GM12801 (cell line): ENCODE data around the gene ARFRP1.

ENCODE experiments used
- TF ChIP-seq, protein P1 (sequence below): IDR thresholded peaks from one replicate; pipeline ENCODE4 v1.5.1; 2011; ENCODE audit warnings: control low read depth; ENCODE audit not compliant: insufficient read length; ENCODE audit errors: extremely low read depth

Gene ARFRP1

DNA sequence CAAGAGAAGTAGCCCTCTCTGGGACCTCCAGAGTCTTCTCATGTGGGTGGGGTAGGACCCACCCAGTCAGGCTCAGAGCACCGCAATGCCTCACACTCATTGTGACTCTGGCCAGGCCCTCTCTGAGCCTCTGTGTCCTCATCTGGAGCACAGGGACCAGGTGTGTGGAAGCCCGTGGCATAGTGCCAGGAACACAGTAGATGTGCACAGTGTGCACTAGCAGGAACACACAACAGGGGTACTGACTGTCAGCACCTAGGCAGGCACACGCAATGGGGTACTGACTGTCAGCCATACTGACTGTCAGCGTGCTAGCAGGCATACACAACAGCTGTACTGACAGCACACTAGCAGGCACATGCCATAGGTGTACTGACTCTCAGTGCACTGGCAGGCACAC lies 52.5 kb downstream of the ARFRP1 start:
- TF ChIP-seq, protein P1, sequence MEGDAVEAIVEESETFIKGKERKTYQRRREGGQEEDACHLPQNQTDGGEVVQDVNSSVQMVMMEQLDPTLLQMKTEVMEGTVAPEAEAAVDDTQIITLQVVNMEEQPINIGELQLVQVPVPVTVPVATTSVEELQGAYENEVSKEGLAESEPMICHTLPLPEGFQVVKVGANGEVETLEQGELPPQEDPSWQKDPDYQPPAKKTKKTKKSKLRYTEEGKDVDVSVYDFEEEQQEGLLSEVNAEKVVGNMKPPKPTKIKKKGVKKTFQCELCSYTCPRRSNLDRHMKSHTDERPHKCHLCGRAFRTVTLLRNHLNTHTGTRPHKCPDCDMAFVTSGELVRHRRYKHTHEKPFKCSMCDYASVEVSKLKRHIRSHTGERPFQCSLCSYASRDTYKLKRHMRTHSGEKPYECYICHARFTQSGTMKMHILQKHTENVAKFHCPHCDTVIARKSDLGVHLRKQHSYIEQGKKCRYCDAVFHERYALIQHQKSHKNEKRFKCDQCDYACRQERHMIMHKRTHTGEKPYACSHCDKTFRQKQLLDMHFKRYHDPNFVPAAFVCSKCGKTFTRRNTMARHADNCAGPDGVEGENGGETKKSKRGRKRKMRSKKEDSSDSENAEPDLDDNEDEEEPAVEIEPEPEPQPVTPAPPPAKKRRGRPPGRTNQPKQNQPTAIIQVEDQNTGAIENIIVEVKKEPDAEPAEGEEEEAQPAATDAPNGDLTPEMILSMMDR, result no peak

DNA sequence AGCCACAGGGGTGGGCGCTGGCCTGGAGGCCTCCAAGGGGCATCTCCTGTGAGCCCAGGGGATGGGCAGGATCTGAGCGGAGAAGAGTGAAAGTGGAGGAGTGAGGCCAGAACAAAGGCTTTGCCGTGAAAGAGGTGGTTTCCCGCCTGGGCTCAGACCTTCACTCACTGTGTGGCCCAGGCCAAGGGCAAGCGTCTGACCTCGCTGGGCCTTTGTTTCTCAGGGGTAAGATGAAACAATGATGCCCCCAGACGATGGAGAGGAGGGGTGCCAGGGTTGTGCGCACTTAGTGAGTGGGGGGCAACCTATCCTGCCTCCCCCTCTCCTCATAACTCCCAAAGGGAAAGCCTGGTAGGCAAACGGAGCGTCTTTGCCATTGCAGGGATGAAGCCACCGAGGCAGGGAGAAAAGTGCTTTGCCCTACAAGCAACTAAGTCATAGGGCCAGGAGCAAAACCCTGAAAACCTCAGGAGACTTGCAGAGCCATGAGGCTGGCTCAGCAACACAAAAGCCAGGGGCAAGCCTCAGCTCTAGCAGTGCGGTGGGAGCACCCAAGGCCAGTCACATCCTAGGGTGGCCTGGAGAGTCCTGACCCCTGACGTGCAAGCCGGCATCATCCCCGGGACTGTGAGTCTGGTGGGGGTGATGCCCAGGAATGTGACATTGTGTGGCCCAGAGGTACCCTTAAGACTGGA lies 53.7 kb downstream of the ARFRP1 start:
- TF ChIP-seq, protein P1, result no peak

DNA sequence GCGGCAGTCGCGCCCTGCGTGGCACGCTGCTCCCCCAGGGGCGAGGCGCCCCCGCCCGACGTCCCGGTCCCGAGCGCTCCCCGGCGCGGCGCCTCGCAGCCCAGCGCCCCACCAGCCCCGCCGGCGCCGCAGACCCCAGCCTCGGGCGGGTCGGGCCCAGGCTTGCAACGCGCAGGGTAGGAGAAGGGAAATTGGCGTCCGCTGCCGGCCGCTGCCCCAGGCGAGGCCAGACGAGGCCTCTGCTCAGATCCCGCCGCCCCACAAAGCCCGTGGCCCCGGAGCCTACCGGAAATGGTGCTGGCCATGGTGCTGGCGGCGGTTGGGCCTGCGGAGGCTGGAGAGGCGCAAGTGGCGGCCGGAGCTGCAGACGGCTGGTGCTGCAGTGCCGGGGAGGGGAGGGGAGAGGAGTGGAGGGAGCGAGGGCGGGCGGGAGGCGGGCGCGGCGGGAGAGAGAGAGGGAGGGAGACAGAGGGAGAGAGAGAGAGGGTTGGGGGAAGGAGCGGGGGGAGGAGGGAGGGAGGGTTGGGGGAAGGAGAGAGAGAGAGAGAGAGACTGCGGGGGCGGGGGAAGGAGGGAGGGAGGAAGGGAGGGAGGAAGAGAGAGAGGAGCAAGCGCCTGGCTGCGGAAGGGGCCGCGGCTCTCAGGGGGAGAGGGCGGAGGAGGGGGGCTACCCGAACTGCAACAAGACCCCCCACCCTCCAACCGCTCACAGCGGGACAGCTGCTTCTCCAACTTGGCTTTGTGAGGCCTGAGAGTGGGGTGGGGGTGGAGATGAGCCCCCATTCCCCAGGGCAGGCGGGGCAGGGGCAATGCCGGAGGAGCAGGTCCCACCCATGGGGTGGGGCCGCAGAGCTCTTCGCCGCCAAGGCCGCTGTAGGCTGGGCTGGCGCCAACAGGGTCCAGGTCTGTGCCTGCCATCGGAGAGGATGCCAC lies 54.5 kb downstream of the ARFRP1 start, which contains the start of gene STMN3:
Gene STMN3, minus strand, starts transcription at position 384 of the 933 bp plus-strand sequence. Its CDS starts 79 bp downstream, at position 305.
- TF ChIP-seq, protein P1, result no peak

DNA sequence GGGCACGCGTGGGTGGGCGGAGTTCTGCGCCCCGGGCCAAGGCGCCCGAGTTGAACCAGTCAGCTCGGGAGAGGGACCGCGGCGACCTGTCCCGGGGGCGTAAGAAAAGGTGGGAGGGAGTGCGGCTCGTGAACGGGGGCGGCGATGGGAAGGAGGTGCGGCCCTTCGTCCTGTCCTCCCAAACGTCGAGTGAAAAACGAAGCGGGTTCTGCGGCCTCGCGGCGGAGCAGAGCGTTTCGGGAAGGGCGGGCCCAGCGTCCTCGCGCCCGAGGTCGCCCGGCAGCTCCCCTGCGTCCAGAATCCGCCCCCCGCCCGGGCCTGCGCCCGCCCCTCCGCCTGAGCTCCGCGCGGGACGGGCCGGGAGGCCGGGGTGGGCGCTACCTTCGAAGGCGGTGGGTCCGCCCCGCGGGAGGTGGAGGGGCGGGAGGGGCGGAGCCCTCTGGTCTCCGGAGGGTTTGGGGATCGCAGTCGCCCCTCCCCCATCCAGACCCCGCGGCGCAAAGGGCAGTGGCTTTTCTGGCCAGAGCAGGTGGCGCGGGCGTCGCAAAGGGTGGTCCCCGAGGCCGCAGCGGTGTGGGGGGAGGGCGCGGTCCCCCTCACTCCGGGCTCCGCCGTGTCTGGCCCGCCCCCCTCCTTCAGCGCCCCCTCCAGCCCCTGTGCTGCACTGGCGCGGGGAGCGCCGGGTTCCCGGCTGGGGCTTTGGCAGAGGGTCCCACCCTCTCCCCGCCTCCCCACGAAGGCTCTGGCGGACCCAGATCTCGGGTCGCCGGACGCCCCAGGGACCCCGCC lies 55.4 kb downstream of the ARFRP1 start:
- TF ChIP-seq, protein P1, result no peak

DNA sequence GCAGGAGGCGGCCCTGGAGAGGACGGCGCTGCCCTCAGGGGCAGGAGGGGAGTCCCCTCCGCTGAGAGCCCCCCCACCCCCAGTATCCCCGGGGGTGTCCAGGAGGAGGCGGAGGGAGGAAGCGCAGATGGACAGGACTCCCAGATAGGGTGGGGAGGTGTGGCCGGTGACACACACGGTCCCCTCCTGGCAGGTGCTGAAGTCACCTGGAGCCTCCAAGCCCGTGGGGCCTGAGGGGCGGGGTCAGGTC lies 55.9 kb downstream of the ARFRP1 start:
- TF ChIP-seq, protein P1, result no peak

DNA sequence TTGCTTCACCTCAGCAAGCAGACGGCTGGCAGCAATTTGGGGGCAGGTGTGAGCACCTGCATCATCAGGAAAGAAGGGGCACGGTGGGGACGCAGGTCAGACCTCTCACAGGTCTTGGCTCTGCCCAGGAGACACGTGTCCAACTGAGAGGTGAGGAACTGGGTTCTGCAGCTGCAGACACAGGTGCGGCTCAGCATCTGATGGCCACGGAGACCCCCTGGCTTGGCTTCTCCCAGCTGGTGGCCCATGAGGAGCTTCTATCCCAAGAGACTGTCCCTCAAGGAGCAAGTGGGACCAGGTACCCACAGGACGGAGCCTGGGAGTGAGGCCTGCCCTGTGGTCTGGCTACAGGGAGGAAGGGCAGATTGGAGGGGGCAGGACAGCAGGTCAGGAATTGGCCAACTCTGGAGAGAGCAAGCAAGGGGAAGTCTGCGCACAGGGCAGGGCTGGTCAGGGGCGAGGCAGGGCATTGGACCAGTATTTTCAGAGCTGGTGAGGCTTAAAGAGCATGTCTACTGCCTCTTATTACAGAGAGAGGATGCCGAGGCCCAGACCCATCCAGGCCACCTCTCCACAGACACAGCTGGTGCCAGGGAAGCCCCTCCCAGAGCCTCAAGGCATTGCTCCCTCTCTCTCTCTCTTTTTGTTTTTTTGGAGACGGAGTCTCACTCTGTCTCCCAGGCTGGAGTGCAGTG lies 58.7 kb downstream of the ARFRP1 start:
- TF ChIP-seq, protein P1, result no peak
